Neutrophil (primary cell): ENCODE results near the gene NXT1.

ENCODE experiments used
- H3K27ac ChIP-seq: fragments of 200-600 bp; sonication (generic); 2 replicates; pipeline ENCODE4 v1.5.1; 2016; ENCODE audit warnings: mild to moderate bottlenecking, moderate library complexity
- H3K27me3 ChIP-seq: fragments of 200-600 bp; sonication (generic); 2 replicates; pipeline ENCODE4 v1.6.0; 2016; ENCODE audit warnings: mild to moderate bottlenecking
- H3K36me3 ChIP-seq: fragments of 200-600 bp; sonication (generic); 2 replicates; pipeline ENCODE4 v1.5.1; 2017
- H3K4me1 ChIP-seq, 2 experiments: fragments of 200-600 bp in 1 of 2; sonication (generic) in 1 of 2; 1 replicate in 1 of 2; 2 replicates in 1 of 2; pipeline versions ENCODE4 v1.5.1 to v1.6.1; 2013 to 2016; ENCODE audit warnings: low read depth in 1 of 2, low read length in 1 of 2, mild to moderate bottlenecking in 1 of 2, moderate library complexity in 1 of 2; ENCODE audit not compliant: control insufficient read depth in 1 of 2, insufficient read depth in 1 of 2
- H3K4me3 ChIP-seq, 2 experiments: fragments of 200-600 bp in 1 of 2; sonication (generic) in 1 of 2; 1 replicate in 1 of 2; 2 replicates in 1 of 2; pipeline ENCODE4 v1.5.1; 2013 to 2016; ENCODE audit warnings: low read depth in 1 of 2, low read length in 1 of 2, mild to moderate bottlenecking in 1 of 2, moderate library complexity in 1 of 2
- H3K9me3 ChIP-seq: fragments of 200-600 bp; sonication (generic); 2 replicates; pipeline ENCODE4 v1.5.1; 2016
- CTCF ChIP-seq: fragments of 200-600 bp; sonication (generic); IDR thresholded peaks from 2 replicates; pipeline ENCODE4 v1.5.1; 2016; ENCODE audit warnings: antibody characterized with exemption

Gene NXT1

GRCh38 chr20:23337312-23337711 is 13.3 kb upstream of the NXT1 start:
- Histone ChIP-seq H3K27me3 (no peaks in the 10 kb centered on the region), H3K9me3 (no peaks in the 10 kb centered on the region), H3K4me3 (no peak overlapping the region), H3K36me3 (no peaks in the 10 kb centered on the region), H3K4me1 (no peaks in the 10 kb centered on the region), H3K27ac (no peak overlapping the region)
- no peak for TF ChIP-seq CTCF

GRCh38 chr20:23339986-23340385 is 10.6 kb upstream of the NXT1 start:
- Histone ChIP-seq H3K4me3 (no peak overlapping the region), H3K27ac (no peak overlapping the region), H3K27me3 (no peaks in the 10 kb centered on the region), H3K36me3 (no peaks in the 10 kb centered on the region), H3K4me1 (no peaks in the 10 kb centered on the region), H3K9me3 (no peaks in the 10 kb centered on the region)
- TF ChIP-seq CTCF: no peak

DNA sequence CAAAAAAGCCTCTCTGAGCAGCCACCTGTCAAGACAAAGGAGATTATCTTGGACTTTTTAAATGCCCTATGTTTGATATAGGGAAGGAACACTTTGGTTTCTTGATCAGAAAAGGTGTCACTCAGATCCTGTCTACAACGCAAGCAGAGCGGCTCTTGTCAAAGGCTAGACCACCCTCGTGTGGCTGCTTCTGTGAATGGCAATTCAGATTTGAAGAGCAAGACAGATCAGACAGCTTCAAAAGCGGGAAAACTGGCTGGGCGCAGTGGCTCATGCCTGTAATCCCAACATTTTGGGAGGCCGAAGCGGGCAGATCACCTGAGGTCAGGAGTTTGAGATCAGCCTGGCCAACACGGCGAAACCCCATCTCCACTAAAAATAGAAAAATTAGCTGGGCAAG is 10.1 kb upstream of the NXT1 start:
- Histone ChIP-seq H3K27ac (no peak overlapping the region), H3K36me3 (no peaks in the 10 kb centered on the region), H3K27me3 (no peaks in the 10 kb centered on the region), H3K4me3 (no peak overlapping the region), H3K9me3 (no peaks in the 10 kb centered on the region), H3K4me1 (no peaks in the 10 kb centered on the region)
- no peak for TF ChIP-seq CTCF

DNA sequence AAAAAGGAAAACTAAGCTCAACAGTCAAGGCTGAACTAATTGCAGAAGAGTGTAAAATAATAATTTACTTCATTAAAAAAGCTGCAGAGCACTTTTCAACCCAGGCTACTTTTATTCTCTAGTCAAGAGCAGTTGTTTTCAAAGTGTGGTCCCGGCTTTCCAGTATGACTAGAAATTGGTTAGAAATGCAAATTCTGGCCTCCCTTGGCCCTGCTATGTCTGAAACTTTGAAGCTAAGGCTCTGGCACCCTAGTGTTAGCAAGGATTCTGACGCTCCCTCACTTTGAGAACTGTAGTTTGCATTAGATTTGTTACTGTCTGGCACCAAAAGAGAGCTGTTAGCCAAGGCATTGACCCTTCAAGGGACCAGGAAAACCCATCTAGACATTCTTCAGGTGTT is 9.5 kb upstream of the NXT1 start:
- Histone ChIP-seq H3K27me3 (no peaks in the 10 kb centered on the region), H3K27ac (no peak overlapping the region), H3K4me1 (no peaks in the 10 kb centered on the region), H3K36me3 (no peaks in the 10 kb centered on the region), H3K9me3 (no peaks in the 10 kb centered on the region), H3K4me3 (no peak overlapping the region)
- no peak for TF ChIP-seq CTCF

DNA sequence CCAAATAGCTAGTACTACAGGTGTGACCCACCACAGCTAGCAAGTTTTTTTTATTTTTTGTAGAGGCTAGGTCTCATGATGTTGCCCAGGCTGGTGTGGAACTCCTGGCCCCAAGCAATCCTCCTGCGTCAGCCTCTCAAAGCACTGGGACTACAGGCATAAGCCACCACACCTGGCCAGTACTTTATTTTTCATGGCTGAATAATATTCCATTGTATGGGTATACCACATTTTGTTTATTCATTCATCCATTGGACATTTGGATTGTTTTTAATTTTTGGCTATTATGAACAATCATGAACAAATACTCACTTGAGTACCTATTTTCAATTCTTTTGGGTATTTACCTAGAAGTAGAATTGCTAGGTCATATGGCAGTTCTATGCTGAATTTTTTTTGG is 7.0 kb upstream of the NXT1 start:
- H3K27me3 ChIP-seq: no peaks in the 10 kb centered on the region
- no peak for TF ChIP-seq CTCF
- H3K36me3 ChIP-seq: no peaks in the 10 kb centered on the region
- no peak overlapping the region for H3K27ac ChIP-seq
- no peaks in the 10 kb centered on the region for H3K4me1 ChIP-seq
- no peaks in the 10 kb centered on the region for H3K9me3 ChIP-seq
- no peak overlapping the region for H3K4me3 ChIP-seq

DNA sequence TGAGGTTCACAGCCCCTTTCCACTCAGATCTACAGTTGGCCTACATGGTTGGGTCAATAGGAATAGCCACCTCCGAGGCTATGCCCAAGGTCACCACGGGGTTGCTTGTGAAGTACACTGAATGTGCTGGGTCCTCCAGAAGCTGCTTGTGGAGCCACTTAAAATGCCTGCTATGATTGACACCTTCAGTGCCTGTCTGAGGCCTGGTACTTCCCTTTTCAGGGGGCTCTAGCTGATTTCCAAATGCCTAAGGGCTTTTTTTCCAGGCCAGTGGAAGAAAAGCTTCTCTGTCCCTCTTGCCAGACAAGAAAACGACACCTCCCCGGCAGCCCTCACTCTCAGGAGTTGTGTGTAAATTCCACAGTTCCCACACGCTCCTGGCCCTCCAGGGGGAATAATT is 6.3 kb upstream of the NXT1 start:
- Histone ChIP-seq H3K36me3 (no peaks in the 10 kb centered on the region), H3K4me1 (peaks cover 1 to 2% of the 10 kb centered on the region in 2 experiments), H3K27ac (no peak overlapping the region), H3K4me3 (no peak overlapping the region), H3K27me3 (no peaks in the 10 kb centered on the region), H3K9me3 (no peaks in the 10 kb centered on the region)
- TF ChIP-seq CTCF: no peak
